Peyer's patch (tissue), 4 donors: ENCODE data around the gene IL31RA. TPM values are rescaled to one million over a fixed set of nuclear protein-coding genes. Genes with fewer than 3 reads are reported as not detected.

ENCODE experiments used
- DNase-seq, 3 donors: peaks; one replicate each; pipeline ENCODE4 v3.0.0-alpha.2; 2017 to 2019
- H3K27ac ChIP-seq, 4 donors: fragments of 200-600 bp; sonication (generic); one replicate each; pipeline ENCODE4 v1.5.1; 2016 to 2019
- H3K27me3 ChIP-seq, 2 donors: fragments of 200-600 bp; sonication (generic); one replicate each; pipeline ENCODE4 v1.5.1; 2019
- H3K36me3 ChIP-seq, 3 donors: fragments of 200-600 bp; sonication (generic); one replicate each; pipeline ENCODE4 v1.5.1; 2016 to 2019
- H3K4me1 ChIP-seq, 4 donors: fragments of 200-600 bp; sonication (generic); one replicate each; pipeline ENCODE4 v1.5.1; 2016 to 2019
- H3K4me3 ChIP-seq, 4 donors: fragments of 200-600 bp; sonication (generic); 1 replicate in 3 of 4; 2 replicates in 1 of 4; pipeline ENCODE4 v1.5.1; 2016 to 2019; ENCODE audit warnings: mild to moderate bottlenecking in 1 of 4
- H3K9me3 ChIP-seq, 4 donors: fragments of 200-600 bp; sonication (generic); one replicate each; pipeline ENCODE4 v1.5.1; 2016 to 2019; ENCODE audit warnings: mild to moderate bottlenecking in 1 of 4
- POLR2A ChIP-seq, 2 donors: fragments of 450-650 bp; IDR thresholded peaks; one replicate each; pipeline ENCODE4 v1.5.1; 2017; ENCODE audit warnings: antibody characterized with exemption in 2 of 2, mild to moderate bottlenecking in 2 of 2, moderate library complexity in 2 of 2
- total RNA-seq, 4 donors: library from RNA; depleted of rRNA; stranded (reverse); fragments of >200 nt; gene quantifications; one replicate each; pipeline ENCODE4 v1.1.0, GENCODE V29; 2016
- TF ChIP-seq, protein P1 (sequence below), 6 experiments: fragments of 450-650 bp in 4 of 6; fragments of 200-600 bp in 2 of 6; sonication (generic) in 1 of 6; IDR thresholded peaks; one replicate each; pipeline ENCODE4 v1.5.1; 2017 to 2019; ENCODE audit warnings: antibody characterized with exemption in 6 of 6, mild to moderate bottlenecking in 3 of 6, moderate library complexity in 1 of 6

Gene IL31RA
- total RNA-seq, 4 donors from 2014 or later = not detected

DNA sequence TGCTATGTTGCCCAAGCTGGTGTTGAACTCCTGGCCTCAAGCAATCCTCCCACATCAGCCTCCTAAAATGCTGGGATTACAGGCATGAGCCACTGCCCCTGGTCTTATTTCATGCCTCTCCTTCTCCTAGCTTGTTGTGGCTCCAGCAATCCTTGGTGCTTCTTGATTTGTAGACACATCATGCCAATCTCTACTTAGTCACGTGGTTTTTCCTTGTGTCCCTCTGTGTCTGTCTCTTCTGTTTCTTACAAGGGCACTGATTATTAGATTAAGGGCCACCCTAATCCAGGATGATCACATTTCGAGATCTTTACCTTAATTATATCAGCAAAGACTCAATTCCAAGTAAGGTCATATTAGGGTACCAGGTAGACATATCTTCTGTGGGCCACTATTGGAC is 9.2 kb upstream of the IL31RA start:
- Histone ChIP-seq H3K4me1 (no peaks in the 10 kb centered on the region), H3K9me3 (no peaks in the 10 kb centered on the region), H3K27ac (no peak overlapping the region), H3K36me3 (no peaks in the 10 kb centered on the region), H3K27me3 (no peaks in the 10 kb centered on the region), H3K4me3 (no peak overlapping the region)
- TF ChIP-seq, protein P1, sequence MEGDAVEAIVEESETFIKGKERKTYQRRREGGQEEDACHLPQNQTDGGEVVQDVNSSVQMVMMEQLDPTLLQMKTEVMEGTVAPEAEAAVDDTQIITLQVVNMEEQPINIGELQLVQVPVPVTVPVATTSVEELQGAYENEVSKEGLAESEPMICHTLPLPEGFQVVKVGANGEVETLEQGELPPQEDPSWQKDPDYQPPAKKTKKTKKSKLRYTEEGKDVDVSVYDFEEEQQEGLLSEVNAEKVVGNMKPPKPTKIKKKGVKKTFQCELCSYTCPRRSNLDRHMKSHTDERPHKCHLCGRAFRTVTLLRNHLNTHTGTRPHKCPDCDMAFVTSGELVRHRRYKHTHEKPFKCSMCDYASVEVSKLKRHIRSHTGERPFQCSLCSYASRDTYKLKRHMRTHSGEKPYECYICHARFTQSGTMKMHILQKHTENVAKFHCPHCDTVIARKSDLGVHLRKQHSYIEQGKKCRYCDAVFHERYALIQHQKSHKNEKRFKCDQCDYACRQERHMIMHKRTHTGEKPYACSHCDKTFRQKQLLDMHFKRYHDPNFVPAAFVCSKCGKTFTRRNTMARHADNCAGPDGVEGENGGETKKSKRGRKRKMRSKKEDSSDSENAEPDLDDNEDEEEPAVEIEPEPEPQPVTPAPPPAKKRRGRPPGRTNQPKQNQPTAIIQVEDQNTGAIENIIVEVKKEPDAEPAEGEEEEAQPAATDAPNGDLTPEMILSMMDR (IDR thresholded peaks at IDR 0.05) = no peak
- TF ChIP-seq POLR2A (IDR thresholded peaks at IDR 0.05) = no peak
- DNase-seq = no peak

- no peaks in the 10 kb centered on the region for H3K27me3 ChIP-seq
- DNase-seq = no peak
- no peak overlapping the region for H3K27ac ChIP-seq
- no peaks in the 10 kb centered on the region for H3K4me1 ChIP-seq
- no peaks in the 10 kb centered on the region for H3K36me3 ChIP-seq
- H3K9me3 ChIP-seq = no peaks in the 10 kb centered on the region
- no peak overlapping the region for H3K4me3 ChIP-seq
- TF ChIP-seq, protein P1 (IDR thresholded peaks at IDR 0.05) = no peak
- no peak for TF ChIP-seq POLR2A (IDR thresholded peaks at IDR 0.05)
Observed at GRCh38 chr5:55847837-55848236, 3.3 kb upstream of the IL31RA start.

- TF ChIP-seq, protein P1 (IDR thresholded peaks at IDR 0.05) = no peak
- no peak for TF ChIP-seq POLR2A (IDR thresholded peaks at IDR 0.05)
Observed at GRCh38 chr5:55848783-55849182, 2.4 kb upstream of the IL31RA start.

DNA sequence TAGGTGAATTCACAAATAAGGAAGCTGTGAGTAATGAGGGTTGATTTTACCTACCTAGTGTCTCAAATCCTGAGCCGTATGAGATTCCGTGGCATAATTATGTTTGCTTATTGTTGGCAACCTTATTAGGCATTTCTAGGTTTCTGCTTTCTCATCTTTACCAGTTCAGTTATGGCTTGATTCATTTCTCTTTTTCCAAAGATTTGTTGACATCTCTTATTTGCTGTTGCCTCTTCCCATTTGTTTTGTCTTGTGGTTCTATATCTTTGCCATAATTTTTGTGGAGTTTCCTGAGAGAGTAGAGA is 470 bp downstream of the IL31RA start:
- Histone ChIP-seq H3K27me3 (no peaks in the 10 kb centered on the region), H3K4me3 (no peak overlapping the region), H3K4me1 (no peaks in the 10 kb centered on the region), H3K27ac (no peak overlapping the region), H3K9me3 (no peaks in the 10 kb centered on the region), H3K36me3 (no peaks in the 10 kb centered on the region)
- TF ChIP-seq, protein P1 (IDR thresholded peaks at IDR 0.05) = no peak
- no peak for TF ChIP-seq POLR2A (IDR thresholded peaks at IDR 0.05)
- no peak for DNase-seq

More at GRCh38 chr5:55848783-55849182, 2.4 kb upstream of the IL31RA start:
- no peaks in the 10 kb centered on the region for H3K4me1 ChIP-seq
- no peaks in the 10 kb centered on the region for H3K27me3 ChIP-seq
- H3K4me3 ChIP-seq = no peak overlapping the region
- DNase-seq = no peak
- no peaks in the 10 kb centered on the region for H3K9me3 ChIP-seq
- no peak overlapping the region for H3K27ac ChIP-seq
- H3K36me3 ChIP-seq = no peaks in the 10 kb centered on the region

DNA sequence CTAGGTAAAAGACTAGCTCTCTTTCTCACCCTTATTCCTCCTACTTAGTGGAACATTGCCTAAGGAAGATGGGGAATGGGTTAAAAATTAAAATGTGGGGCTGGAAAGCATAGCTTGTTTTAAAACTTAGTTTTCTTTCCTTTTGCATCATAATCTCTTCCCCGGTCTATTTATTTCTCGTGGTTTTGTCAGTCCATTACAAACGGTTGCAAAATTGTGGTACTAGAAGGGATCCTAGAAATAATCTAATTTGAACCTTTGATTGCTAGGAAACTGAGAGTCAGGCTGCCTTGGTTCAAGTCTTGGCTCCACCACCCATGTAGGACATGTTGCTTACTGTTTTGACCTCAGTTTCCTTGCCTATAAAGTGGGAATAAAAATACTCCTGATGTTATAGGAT is 1.3 kb downstream of the IL31RA start:
- DNase-seq = no peak
- Histone ChIP-seq H3K36me3 (no peaks in the 10 kb centered on the region), H3K4me1 (no peaks in the 10 kb centered on the region), H3K27ac (no peak overlapping the region), H3K9me3 (no peaks in the 10 kb centered on the region), H3K27me3 (no peaks in the 10 kb centered on the region), H3K4me3 (no peak overlapping the region)
- TF ChIP-seq, protein P1 (IDR thresholded peaks at IDR 0.05) = no peak
- TF ChIP-seq POLR2A (IDR thresholded peaks at IDR 0.05) = no peak

DNA sequence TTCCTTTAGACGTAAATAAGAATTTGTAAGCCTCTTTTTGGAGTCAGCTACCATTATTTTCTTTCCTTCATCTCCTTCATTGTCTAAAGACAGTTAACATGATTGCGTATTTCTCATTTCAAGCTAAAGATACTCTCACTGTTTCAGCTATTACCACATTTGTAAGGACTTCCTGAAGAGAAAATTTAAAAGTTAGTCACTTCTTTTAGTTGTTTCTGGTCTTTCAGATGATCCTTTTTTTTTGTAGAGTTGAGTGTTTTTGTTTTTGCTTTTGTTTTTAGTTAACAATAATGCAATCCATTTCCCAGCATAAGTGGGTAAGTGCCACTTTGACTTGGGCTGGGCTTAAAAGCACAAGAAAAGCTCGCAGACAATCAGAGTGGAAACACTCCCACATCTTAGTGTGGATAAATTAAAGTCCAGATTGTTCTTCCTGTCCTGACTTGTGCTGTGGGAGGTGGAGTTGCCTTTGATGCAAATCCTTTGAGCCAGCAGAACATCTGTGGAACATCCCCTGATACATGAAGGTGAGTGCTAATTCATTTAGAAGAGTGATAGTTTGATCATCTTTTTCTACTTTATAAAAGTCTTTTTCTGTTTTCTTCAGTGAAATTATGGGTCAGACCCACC is 2.0 kb downstream of the IL31RA start:
- H3K27me3 ChIP-seq = no peaks in the 10 kb centered on the region
- H3K9me3 ChIP-seq = no peaks in the 10 kb centered on the region
- no peak overlapping the region for H3K4me3 ChIP-seq
- no peaks in the 10 kb centered on the region for H3K36me3 ChIP-seq
- no peaks in the 10 kb centered on the region for H3K4me1 ChIP-seq
- no peak for TF ChIP-seq POLR2A (IDR thresholded peaks at IDR 0.05)
- TF ChIP-seq, protein P1 (IDR thresholded peaks at IDR 0.05) = no peak
- DNase-seq = no peak
- no peak overlapping the region for H3K27ac ChIP-seq
